Measurements from ENCODE around the gene MBD3L5.
"Not testable (repeated sequence)": the region's sequence is repeated elsewhere in the genome, so short reads cannot be mapped to it uniquely, and the experiment has no call there.

DNA sequence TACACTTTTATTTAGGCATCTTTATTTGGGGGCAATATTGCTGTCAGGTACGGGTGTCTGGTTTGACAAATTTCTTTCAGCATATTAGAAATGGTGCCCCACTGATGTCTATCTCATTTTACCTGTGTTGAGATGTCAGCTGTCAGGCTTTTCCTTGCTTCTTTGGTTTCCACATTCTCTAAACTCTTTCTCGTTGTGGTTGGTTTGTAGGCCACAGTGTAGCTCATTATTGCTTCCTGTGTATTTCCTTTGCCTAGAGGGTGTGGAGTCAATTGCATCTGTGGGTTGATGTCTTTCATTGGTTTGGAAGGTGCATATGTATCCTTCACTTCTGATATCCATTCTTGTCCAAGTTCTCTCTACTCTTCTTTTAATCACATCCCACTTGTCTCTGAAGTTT is 29.6 kb downstream of the MBD3L5 start:
- TF ChIP-seq, protein P1, sequence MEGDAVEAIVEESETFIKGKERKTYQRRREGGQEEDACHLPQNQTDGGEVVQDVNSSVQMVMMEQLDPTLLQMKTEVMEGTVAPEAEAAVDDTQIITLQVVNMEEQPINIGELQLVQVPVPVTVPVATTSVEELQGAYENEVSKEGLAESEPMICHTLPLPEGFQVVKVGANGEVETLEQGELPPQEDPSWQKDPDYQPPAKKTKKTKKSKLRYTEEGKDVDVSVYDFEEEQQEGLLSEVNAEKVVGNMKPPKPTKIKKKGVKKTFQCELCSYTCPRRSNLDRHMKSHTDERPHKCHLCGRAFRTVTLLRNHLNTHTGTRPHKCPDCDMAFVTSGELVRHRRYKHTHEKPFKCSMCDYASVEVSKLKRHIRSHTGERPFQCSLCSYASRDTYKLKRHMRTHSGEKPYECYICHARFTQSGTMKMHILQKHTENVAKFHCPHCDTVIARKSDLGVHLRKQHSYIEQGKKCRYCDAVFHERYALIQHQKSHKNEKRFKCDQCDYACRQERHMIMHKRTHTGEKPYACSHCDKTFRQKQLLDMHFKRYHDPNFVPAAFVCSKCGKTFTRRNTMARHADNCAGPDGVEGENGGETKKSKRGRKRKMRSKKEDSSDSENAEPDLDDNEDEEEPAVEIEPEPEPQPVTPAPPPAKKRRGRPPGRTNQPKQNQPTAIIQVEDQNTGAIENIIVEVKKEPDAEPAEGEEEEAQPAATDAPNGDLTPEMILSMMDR (IDR thresholded peaks at IDR 0.05) = not testable (repeated sequence)
- not testable (repeated sequence) for TF ChIP-seq POLR2A (IDR thresholded peaks at IDR 0.05)

All from testis (tissue), 2 donors.